Stimulated activated CD8-positive, alpha-beta memory T cell treated with anti-CD3 and anti-CD28 coated beads, Interleukin-2, amount 100 ng/mL, for 48 hours (primary cell): ENCODE data around the gene CSTPP1.
"Not testable (repeated sequence)": the region's sequence is repeated elsewhere in the genome, so short reads cannot be mapped to it uniquely, and the experiment has no call there.

Experiments used
- DNase-seq, 2 donors: peaks; one replicate each; pipeline ENCODE4 v3.0.0-alpha.2; 2020; ENCODE audit warnings: low read depth in 2 of 2

CSTPP1 gene

GRCh38 chr11:46952553-46952952, 16.0 kb downstream of the CSTPP1 start:
- no peak for DNase-seq

DNA sequence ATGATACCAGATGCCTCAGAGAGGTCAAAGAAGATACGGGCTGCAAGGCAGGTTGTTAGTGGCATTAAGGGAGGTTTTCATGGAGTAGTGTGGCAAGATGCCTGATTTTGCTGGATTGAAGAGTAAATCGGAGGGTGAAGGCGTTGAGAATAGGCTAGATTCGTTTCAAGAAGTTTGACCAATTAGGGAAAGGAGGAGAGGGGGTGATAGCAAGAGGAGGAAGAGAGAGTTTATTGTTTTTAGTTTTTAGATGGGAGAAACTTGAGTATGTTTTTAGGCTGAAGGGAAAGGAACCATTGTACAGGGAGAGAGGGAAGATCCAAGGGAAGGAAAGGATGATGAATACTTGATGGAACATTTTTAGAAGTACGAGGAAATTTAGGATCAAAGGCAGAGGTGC, 16.5 kb downstream of the CSTPP1 start:
- DNase-seq: no peak

GRCh38 chr11:46958777-46959176, 22.2 kb downstream of the CSTPP1 start:
- no peak for DNase-seq

DNA sequence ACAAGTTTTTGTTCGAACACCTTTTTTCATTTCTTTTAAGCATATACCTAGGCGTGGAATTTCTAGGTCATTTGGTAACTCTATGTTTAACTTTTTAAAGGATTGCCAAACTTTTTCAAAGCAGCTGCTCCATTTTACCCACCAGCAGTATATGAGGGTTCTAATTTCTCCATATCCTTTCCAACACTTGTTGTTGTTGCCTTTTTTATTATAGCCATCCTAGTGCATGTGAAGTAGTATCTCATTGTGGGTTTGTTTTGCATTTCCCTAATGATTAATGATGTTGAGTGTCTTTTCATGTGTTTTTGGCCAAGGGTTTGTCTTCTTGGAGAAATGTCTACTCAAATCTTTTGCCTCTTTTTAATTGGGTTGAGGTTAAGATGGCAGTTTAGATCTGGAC, 24.5 kb downstream of the CSTPP1 start:
- no peak for DNase-seq

DNA sequence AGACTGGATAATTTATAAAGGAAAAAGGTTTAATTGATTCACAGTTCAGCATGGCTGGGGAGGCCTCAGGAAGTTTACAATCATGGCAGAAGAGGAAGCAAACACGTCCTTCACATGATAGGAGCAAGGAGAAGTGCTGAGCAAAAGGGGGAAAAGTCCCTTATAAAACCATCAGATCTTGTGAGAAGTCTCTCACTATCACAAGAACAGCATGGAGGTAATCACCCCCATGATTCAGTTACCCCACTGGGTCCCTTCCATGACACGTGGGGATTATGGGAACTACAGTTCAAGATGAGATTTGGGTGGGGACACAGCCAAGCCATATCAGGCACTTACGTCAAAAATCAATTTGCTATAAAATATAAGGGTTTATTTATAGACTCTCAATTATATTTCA, 25.3 kb downstream of the CSTPP1 start:
- not testable (repeated sequence) for DNase-seq

DNA sequence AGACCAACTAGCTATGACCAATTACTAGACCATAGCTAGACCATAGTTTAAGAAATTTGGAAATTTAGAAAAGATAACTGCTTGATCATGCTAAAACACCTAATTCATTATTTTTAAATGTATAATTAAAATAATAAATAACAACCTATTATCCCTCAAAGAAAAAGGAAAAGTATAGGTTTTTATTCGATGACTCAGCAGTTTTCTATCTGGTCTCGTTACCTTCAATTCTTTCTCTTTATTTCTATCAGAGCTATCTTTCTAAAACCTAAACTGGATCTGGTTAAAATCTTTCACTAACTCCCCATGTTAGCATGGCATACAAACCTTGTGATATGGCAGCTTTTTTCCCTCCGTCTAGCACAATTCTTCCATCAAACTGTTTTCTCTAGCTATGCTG, 27.3 kb downstream of the CSTPP1 start:
- no peak for DNase-seq

- no peak for DNase-seq
Measured at GRCh38 chr11:46966773-46967172, 30.2 kb downstream of the CSTPP1 start.

- DNase-seq: no peak
Measured at GRCh38 chr11:46967962-46968361, 31.4 kb downstream of the CSTPP1 start.

- no peak for DNase-seq
Measured at GRCh38 chr11:46969379-46969778, 32.8 kb downstream of the CSTPP1 start.

DNA sequence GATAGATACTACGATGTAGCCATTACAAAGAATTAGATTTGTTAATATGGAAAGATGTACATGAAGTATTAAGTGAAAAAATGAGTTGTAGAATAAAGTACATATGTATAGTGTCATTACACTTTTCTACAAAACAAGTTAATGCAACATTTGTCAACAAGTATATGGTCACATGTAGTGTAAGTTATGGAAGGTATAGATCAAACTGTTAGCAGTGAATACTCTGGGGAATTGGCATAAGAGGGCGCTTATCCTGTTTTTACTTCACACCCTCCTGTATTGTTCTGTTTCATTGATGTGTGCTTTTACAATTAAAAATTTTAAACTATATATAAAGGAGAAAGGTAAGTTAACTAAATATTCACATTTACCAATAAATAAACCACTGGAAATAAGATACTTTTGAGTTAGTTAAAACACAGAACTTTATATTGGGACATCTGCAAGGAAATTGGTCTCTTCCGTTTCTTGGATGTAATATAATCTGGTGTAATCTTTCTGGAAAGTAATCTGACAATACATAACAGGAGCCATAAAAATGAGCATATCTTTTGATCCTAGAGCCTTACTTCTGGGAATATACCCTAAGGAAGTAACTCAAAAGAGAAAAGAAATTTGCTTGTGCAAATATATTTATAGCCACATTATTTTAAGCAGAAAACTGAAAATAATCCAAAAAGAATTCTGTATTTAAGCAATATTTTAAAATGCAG, 34.5 kb downstream of the CSTPP1 start:
- no peak for DNase-seq

GRCh38 chr11:46972343-46972742, 35.8 kb downstream of the CSTPP1 start:
- no peak for DNase-seq

- DNase-seq: no peak
Measured at GRCh38 chr11:46972821-46973220, 36.3 kb downstream of the CSTPP1 start.

GRCh38 chr11:46976182-46976854, 39.8 kb downstream of the CSTPP1 start:
- DNase-seq: no peak

GRCh38 chr11:46977038-46977813, 40.7 kb downstream of the CSTPP1 start:
- DNase-seq: no peak

DNA sequence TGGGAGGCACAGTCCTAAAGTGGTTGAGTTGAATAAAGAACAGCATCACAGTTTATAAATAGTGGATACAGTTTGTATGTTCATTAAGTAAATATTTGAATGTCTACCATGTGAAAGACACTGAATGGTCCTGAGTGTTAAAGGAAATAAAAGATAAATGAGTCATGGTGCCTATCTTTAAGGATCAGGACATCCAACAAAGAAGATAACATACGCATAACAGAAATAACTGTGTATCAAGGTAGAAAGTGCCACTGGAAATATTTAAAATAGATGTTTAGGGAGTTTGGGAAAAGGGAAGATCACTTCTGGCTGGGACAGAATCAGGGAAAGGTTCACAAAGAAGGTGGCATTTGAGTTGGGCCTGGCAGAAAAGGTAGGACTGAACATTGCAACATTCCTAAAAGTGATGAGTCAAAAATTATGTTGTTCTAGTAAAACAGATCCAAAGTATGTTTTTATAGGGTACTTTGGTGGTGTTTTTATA, 41.5 kb downstream of the CSTPP1 start:
- no peak for DNase-seq

- DNase-seq: no peak
Measured at GRCh38 chr11:46979358-46979757, 42.8 kb downstream of the CSTPP1 start.

- DNase-seq: no peak
Measured at GRCh38 chr11:46981436-46981835, 44.9 kb downstream of the CSTPP1 start.

- no peak for DNase-seq
Measured at GRCh38 chr11:46982797-46983452, 46.4 kb downstream of the CSTPP1 start.

DNA sequence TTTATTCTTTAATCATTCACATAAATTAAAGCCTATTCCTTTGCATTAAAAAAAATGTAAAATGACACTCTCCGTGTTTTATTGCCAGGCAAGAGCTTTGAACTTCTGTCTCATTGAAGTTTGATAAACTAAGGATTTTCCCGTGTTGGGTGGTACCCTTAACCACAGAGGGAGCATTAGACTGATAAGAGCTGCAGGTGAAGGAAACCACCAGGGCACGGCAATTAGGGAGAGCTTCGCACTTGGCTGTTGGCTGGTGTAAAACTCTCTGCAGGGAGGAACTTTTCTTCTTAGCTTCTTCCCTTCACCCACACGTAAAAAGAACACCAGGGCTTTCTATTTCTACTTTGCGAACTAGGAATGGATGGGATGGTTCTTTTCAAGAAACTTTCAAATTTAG, 47.0 kb downstream of the CSTPP1 start:
- DNase-seq: no peak

DNA sequence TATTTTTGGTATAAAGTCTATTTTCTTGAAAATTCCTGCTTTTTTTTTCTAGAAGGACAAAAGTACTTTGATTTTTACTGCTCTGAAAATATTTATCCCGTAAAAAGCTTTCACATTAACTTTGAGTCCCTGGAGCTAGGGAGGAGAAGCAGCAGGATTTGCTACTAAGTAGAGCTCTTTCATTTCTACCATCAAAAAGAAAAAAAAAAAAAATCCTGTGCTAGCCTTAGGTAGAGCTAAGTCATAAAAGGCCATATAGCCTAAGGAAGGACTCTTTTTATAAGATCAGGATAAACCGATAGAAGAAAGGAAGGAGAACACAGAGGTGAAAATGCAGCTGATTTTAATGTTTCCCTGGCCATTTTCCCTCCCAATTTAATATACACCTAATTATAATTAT, 48.0 kb downstream of the CSTPP1 start:
- no peak for DNase-seq

DNA sequence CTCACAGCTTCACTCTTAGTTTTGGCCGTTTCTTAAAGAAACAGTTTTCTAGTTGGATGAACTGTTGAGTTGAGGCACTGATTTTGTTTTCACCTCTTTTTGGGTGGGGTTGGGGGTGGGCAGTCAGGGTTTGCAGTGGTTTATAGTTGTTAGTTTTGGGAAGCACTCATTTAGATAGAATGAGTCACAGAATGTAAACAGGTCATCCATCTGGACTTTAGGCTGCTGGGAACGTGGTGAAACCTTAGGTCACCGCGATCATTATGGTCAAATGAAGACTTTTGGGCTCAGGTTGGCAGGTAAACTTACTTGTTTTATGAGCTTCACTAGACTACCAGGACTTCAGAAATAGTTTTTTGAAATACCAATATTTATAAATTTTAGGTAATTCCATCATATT, 48.4 kb downstream of the CSTPP1 start:
- DNase-seq: no peak

- DNase-seq: no peak
Measured at GRCh38 chr11:46987183-46987582, 50.6 kb downstream of the CSTPP1 start.
